GM10266 (cell line): ENCODE measurements around the gene PARD3B.

Source experiments
- DNase-seq: peaks from one replicate; pipeline ENCODE4 v3.0.0; 2012; ENCODE audit errors: extremely low spot score
- TF ChIP-seq, protein P1 (sequence below): IDR thresholded peaks from 2 replicates; pipeline ENCODE4 v1.5.1; 2012; ENCODE audit warnings: mild to moderate bottlenecking, low read depth; ENCODE audit not compliant: control insufficient read depth, insufficient read depth; ENCODE audit errors: missing control alignments

PARD3B gene

DNA sequence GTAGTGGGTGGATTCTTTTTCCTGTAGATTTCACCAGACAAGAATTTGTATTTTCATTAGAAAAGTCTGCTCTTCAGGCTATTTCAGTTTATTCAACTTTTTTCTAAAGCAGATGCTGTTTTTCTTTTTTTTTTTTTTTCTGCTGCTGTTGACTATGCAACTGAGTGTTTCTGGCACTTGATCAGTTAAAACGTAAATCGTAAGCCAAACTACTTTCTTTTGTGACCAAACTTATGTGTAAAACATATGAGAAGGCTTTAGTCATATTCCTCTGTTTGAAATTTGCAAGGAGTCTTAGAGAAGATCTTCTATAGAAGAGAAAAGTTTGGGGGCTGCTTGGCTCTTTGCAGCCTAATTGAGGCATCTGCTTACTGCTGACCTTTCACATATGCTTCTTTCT lies 170.1 kb downstream of the PARD3B start:
- TF ChIP-seq, protein P1, sequence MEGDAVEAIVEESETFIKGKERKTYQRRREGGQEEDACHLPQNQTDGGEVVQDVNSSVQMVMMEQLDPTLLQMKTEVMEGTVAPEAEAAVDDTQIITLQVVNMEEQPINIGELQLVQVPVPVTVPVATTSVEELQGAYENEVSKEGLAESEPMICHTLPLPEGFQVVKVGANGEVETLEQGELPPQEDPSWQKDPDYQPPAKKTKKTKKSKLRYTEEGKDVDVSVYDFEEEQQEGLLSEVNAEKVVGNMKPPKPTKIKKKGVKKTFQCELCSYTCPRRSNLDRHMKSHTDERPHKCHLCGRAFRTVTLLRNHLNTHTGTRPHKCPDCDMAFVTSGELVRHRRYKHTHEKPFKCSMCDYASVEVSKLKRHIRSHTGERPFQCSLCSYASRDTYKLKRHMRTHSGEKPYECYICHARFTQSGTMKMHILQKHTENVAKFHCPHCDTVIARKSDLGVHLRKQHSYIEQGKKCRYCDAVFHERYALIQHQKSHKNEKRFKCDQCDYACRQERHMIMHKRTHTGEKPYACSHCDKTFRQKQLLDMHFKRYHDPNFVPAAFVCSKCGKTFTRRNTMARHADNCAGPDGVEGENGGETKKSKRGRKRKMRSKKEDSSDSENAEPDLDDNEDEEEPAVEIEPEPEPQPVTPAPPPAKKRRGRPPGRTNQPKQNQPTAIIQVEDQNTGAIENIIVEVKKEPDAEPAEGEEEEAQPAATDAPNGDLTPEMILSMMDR = no peak
- DNase-seq = no peak

DNA sequence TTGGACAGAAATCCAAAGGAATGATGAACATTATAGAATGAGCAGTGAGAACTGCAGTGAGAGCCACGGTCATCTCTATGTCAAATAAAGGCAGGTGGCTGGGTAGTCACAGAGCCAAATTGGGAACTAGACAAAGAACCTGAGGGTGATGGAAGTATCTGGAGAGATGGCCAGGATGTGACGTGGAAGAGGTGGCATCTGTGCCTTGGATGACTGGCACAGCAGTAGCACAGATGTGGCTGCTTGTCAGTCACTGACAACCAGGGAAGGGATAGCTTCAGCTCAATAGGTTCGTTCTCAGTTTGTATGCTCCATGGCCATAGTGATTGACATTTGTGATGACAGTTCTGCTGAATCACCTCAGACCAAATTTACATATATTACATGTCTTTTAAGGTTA lies 172.3 kb downstream of the PARD3B start:
- TF ChIP-seq, protein P1 = no peak
- DNase-seq = no peak

DNA sequence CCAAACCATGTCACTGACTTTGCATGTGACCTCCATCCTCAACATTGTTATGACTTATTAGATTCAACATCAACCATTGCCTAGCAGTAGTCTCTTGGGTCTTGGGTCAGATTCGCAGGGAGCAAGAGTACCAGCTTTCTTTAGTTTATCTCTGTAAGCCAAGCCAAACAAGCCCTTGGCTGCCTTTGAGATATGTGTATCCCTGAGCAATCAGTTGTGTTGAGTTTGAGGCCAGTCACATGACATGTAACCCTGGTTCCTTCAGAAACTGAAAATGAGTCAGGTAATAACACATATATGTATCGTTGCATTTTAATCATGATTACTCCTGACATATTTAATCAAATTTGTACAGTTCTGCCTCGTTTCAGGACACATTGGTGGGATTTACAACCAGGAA lies 173.3 kb downstream of the PARD3B start:
- TF ChIP-seq, protein P1 = no peak

DNA sequence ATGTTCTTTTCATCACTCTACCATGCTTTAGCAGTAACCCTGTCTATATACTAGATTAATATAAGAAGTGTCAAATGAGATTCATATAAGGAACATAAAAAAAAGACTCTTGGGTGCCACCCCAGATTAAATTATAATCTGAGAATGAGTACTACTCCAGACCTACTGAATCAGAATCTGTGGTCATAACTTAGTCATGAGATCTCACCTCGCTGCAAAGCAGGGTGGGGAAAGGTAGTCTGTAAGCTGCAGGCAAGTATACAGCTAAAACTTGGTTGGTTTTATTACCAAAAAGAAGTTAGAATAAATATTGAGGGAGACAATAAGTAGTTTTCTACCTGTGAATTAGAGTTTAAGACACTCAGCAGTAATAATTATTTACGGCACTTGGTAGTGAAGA lies 175.6 kb downstream of the PARD3B start:
- TF ChIP-seq, protein P1 = no peak
- no peak for DNase-seq

More for the DNA sequence above, 173.3 kb downstream of the PARD3B start:
- DNase-seq = no peak

DNA sequence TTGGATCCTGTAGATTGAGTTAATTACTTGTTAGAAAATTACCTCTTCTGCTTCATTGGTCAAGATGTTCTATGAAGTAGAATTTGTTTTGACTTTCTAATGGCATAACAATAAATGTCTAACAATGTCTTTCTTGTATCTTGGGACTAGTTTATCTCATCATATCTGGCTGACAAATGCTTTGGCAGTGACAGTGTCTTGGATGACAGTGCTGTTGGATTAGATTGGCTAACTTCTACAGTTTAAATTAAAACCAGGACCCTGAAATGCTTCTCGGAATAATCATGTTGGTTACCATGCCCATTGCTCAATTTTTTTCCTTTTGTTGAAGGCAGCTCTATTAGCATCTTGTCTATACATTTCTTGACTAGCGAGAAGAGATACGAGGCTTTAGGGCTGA lies 176.9 kb downstream of the PARD3B start:
- DNase-seq = no peak
- TF ChIP-seq, protein P1 = no peak

DNA sequence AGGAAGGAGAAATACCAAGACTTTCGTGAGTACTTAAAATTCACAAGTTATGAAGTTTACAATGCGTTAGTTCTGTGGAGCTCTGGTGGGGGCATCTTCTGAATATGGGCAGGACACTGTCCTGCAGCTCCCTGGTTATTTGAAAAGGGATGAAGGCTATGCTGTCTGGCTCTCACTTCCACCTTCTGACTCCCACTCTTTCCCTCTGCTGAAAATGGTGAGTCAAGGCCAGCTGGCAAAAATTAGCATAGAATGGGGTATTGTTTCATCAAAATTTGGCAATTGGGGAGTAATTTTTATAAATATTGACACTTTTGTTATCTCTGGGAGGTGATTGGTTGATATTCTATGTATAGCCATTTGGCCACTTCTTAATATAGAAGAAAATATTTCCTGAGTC lies 177.4 kb downstream of the PARD3B start:
- no peak for DNase-seq
- TF ChIP-seq, protein P1 = no peak

DNA sequence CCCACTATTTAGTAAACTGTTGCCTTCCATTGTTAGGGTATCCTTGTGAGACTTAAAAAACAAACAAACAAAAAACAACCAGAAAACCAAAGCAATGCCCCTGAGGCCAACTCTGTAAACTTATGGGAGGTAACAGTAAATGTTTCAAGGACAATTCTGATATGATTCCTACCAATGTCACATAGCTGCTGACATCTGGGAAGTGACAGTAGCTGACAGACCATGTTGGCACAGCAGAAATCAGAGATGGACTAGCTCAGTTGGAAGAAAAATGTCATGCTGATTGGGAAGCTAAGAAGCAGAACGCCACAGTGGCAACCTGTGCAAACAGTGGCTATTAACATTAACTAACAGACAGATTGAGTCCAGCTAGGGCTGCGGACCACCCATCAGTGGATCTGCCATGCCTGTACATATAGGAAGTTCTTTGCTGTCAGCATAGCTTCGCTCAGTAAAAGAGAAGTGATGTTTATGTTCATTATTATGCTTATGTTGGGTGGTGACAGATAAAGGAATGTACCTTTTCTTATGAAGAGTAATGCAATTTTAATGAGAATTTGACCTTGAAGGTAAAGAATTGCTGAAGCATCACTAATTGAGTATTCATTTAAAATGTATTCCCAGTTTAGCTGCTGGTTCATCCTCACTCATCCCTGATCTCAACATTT lies 180.6 kb downstream of the PARD3B start:
- no peak for DNase-seq
- TF ChIP-seq, protein P1 = no peak
